B cell (primary cell): ENCODE measurements around the gene ACBD4. TPM values are rescaled to one million over a fixed set of nuclear protein-coding genes. Genes with fewer than 3 reads are reported as not detected.

Source experiments
- ATAC-seq: fragments of 200-7000 bp; cut with Tn5 transposase; one replicate; pipeline ENCODE4 v1.10.0; 2021; ENCODE audit warnings: low read depth, mild to moderate bottlenecking, moderate number of reproducible peaks, moderate library complexity
- CTCF ChIA-PET: fragments of 350-600 bp; sonication (Branson Sonifier 250); formaldehyde crosslinking; loops from one replicate; lab custom pipeline; 2021; ENCODE audit warnings: antibody characterized with exemption, inconsistent platforms; lab: Charles Lee
- POLR2A ChIA-PET: fragments of 350-600 bp; sonication (Branson Sonifier 250); formaldehyde crosslinking; loops from one replicate; lab custom pipeline; 2021; ENCODE audit warnings: antibody characterized with exemption; lab: Charles Lee
- DNase-seq: peaks from one replicate; pipeline ENCODE4 v3.0.0; 2013
- H2AFZ ChIP-seq: 2 replicates; pipeline ENCODE4 v1.6.1; 2012; ENCODE audit warnings: mild to moderate bottlenecking, low read depth, low read length; ENCODE audit not compliant: insufficient read depth, poor library complexity, severe bottlenecking
- H3K27ac ChIP-seq, 2 donors: 1 replicate in 1 of 2; 2 replicates in 1 of 2; pipeline ENCODE4 v1.5.1; 2012 to 2013; ENCODE audit warnings: low read length in 2 of 2, mild to moderate bottlenecking in 2 of 2, moderate library complexity in 1 of 2
- H3K27me3 ChIP-seq, 4 experiments: fragments of 200-600 bp in 1 of 4; sonication (generic) in 1 of 4; replicated peaks in 1 of 4; 1 replicate in 2 of 4; 2 replicates in 2 of 4; pipeline versions ENCODE4 v1.6.1 to v1.7.0; 2013 to 2016; ENCODE audit warnings: low read length in 3 of 4, mild to moderate bottlenecking in 2 of 4, mixed read lengths in 1 of 4, moderate library complexity in 1 of 4; ENCODE audit not compliant: insufficient read depth in 4 of 4, control insufficient read depth in 3 of 4; ENCODE audit errors: control extremely low read depth in 1 of 4
- H3K36me3 ChIP-seq, 2 experiments: replicated peaks in 1 of 2; 1 replicate in 1 of 2; 2 replicates in 1 of 2; pipeline versions ENCODE4 v1.6.1 to v1.7.1; 2013; ENCODE audit warnings: low read length in 1 of 2; ENCODE audit not compliant: insufficient read depth in 2 of 2, control insufficient read depth in 1 of 2; ENCODE audit errors: control extremely low read depth in 1 of 2, extremely low read depth in 1 of 2
- H3K4me1 ChIP-seq, 2 donors: fragments of 200-600 bp in 1 of 2; sonication (generic) in 1 of 2; 1 replicate in 1 of 2; 2 replicates in 1 of 2; pipeline versions ENCODE4 v1.5.1 to v1.6.1; 2013 to 2017; ENCODE audit warnings: low read length in 2 of 2; ENCODE audit not compliant: control insufficient read depth in 2 of 2, insufficient read depth in 2 of 2
- H3K4me2 ChIP-seq: replicated peaks from 2 replicates; pipeline ENCODE3; 2012; ENCODE audit warnings: mild to moderate bottlenecking, low read depth, low read length; ENCODE audit not compliant: poor library complexity, severe bottlenecking
- H3K4me3 ChIP-seq, 5 experiments: fragments of 200-600 bp in 1 of 5; sonication (generic) in 1 of 5; 1 replicate in 3 of 5; 2 replicates in 2 of 5; pipeline versions ENCODE4 v1.5.1 to v1.7.0; 2011 to 2016; ENCODE audit warnings: low read length in 4 of 5, mild to moderate bottlenecking in 4 of 5, low read depth in 2 of 5, control low read depth in 1 of 5, moderate library complexity in 1 of 5; ENCODE audit not compliant: insufficient read depth in 1 of 5; ENCODE audit errors: control extremely low read depth in 1 of 5, extremely low read depth in 1 of 5
- H3K79me2 ChIP-seq: fragments of 200-600 bp; sonication (generic); one replicate; pipeline ENCODE4 v1.6.0; 2016; ENCODE audit warnings: low read length; ENCODE audit not compliant: control insufficient read depth, insufficient read depth
- H3K9ac ChIP-seq: fragments of 200-600 bp; sonication (generic); 2 replicates; pipeline ENCODE4 v1.6.1; 2017; ENCODE audit warnings: mild to moderate bottlenecking, low read length, moderate library complexity
- H3K9me3 ChIP-seq, 3 donors: one replicate each; pipeline versions ENCODE4 v1.6.1 to v1.7.1; 2013; ENCODE audit warnings: low read length in 2 of 3; ENCODE audit not compliant: control insufficient read depth in 2 of 3, insufficient read depth in 1 of 3; ENCODE audit errors: control extremely low read depth in 1 of 3
- H4K20me1 ChIP-seq: 2 replicates; pipeline ENCODE4 v1.6.0; 2012; ENCODE audit warnings: mild to moderate bottlenecking, low read length; ENCODE audit not compliant: insufficient read depth, control insufficient read depth, poor library complexity, severe bottlenecking
- H3K27ac Mint-ChIP-seq: one replicate; pipeline ENCODE4 v1.8.0; 2021; ENCODE audit warnings: mixed read lengths
- H3K27me3 Mint-ChIP-seq: one replicate; pipeline ENCODE4 v1.8.0; 2021; ENCODE audit warnings: mixed read lengths
- H3K4me1 Mint-ChIP-seq: one replicate; pipeline ENCODE4 v1.8.0; 2021; ENCODE audit warnings: mixed read lengths
- H3K4me3 Mint-ChIP-seq: one replicate; pipeline ENCODE4 v1.8.0; 2021; ENCODE audit warnings: mixed read lengths
- H3K9me3 Mint-ChIP-seq: one replicate; pipeline ENCODE4 v1.8.0; 2022; ENCODE audit warnings: mixed read lengths; ENCODE audit not compliant: insufficient read depth
- EZH2 ChIP-seq: IDR thresholded peaks from 2 replicates; pipeline ENCODE4 v1.6.1; 2012; ENCODE audit warnings: borderline replicate concordance, low read depth, mild to moderate bottlenecking, moderate library complexity, low read length; ENCODE audit not compliant: insufficient read depth, poor library complexity, severe bottlenecking
- WGBS: methylation state at CpG from one replicate; pipeline ENCODE4 v1.1.5; 2013; ENCODE audit warnings: missing lambda C conversion rate; ENCODE audit not compliant: insufficient coverage; 5-methylcytosine and 5-hydroxymethylcytosine counted together
- intact Hi-C: fragments of 100-400 bp; cut with micrococcal nuclease; formaldehyde crosslinking; loops from one replicate; pipeline ENCODE4 v1.10.0; 2022
- polyA plus RNA-seq: library from polyadenylated mRNA; depleted of rRNA; stranded (reverse); fragments of >200 nt; gene quantifications from 2 replicates; pipeline ENCODE4 v1.2.3, GENCODE V29; 2012
- total RNA-seq, 2 donors: library from RNA; stranded (reverse); fragments of 120-200 nt in 1 of 2; gene quantifications; 1 replicate in 1 of 2; 2 replicates in 1 of 2; pipeline versions ENCODE4 v1.2.3 to v1.2.4, GENCODE V29; 2013 to 2022
- TF ChIP-seq, protein P1 (sequence below): fragments of 200-600 bp; IDR thresholded peaks from one replicate; pipeline ENCODE4 v1.8.0; 2022; ENCODE audit warnings: antibody characterized with exemption, mild to moderate bottlenecking

ACBD4 gene
- total and polyA plus RNA-seq, 2 donors (not counting 1 experiment from before 2014, with no cell fraction given) = 36.8 to 39.4 TPM

DNA sequence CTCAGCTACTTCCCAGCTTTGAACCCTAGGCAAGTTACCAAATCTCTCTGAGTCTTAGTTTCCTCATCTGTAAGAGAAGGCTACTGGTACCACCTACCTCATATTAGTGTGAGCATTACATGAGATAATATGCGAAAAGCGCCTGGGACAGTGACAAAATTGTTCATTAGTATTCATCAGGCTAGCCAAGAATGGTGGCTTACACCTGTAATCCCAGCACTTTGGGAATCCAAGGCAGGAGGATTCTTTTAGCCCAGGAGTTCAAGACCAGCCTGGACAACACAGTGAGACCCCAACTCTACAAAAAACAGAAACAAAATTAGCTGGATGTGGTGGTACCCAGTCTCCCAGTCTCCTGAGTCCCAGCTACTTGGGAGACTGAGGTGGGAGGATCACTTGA is 6.5 kb upstream of the ACBD4 start:
- intact Hi-C loops = no loop called here
- no peak for DNase-seq
- Histone ChIP-seq H3K79me2 (no peaks in the 10 kb centered on the region), H2AFZ (no peak overlapping the region), H3K9ac (no peak overlapping the region), H3K9me3 (no peaks in the 10 kb centered on the region), H3K36me3 (no peaks in the 10 kb centered on the region), H3K4me2 (no peak overlapping the region), H3K4me3 (no peak overlapping the region), H3K27me3 (peaks cover 0 to 10% (median 2%) of the 10 kb centered on the region in 4 experiments), H3K27ac (no peak overlapping the region), H3K4me1 (peaks cover 7 to 8% of the 10 kb centered on the region in 2 donors), H4K20me1 (no peaks in the 10 kb centered on the region)
- no peak for ATAC-seq
- ChIA-PET POLR2A (no interaction called here), CTCF (interaction anchor here (0.6 kb wide), 1 partner anchor 33 kb away, joined by 3 read pairs; no protein-coding TSS in a partner anchor)
- Mint-ChIP-seq H3K27ac (no peak overlapping the region), H3K4me3 (no peak overlapping the region), H3K4me1 (peaks cover 5% of the 10 kb centered on the region), H3K9me3 (no peaks in the 10 kb centered on the region), H3K27me3 (peaks cover 4% of the 10 kb centered on the region)
- 100% methylated on average over 2 of the region's 2 CpGs for WGBS
- TF ChIP-seq, protein P1, sequence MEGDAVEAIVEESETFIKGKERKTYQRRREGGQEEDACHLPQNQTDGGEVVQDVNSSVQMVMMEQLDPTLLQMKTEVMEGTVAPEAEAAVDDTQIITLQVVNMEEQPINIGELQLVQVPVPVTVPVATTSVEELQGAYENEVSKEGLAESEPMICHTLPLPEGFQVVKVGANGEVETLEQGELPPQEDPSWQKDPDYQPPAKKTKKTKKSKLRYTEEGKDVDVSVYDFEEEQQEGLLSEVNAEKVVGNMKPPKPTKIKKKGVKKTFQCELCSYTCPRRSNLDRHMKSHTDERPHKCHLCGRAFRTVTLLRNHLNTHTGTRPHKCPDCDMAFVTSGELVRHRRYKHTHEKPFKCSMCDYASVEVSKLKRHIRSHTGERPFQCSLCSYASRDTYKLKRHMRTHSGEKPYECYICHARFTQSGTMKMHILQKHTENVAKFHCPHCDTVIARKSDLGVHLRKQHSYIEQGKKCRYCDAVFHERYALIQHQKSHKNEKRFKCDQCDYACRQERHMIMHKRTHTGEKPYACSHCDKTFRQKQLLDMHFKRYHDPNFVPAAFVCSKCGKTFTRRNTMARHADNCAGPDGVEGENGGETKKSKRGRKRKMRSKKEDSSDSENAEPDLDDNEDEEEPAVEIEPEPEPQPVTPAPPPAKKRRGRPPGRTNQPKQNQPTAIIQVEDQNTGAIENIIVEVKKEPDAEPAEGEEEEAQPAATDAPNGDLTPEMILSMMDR = no peak
- no peak for TF ChIP-seq EZH2

DNA sequence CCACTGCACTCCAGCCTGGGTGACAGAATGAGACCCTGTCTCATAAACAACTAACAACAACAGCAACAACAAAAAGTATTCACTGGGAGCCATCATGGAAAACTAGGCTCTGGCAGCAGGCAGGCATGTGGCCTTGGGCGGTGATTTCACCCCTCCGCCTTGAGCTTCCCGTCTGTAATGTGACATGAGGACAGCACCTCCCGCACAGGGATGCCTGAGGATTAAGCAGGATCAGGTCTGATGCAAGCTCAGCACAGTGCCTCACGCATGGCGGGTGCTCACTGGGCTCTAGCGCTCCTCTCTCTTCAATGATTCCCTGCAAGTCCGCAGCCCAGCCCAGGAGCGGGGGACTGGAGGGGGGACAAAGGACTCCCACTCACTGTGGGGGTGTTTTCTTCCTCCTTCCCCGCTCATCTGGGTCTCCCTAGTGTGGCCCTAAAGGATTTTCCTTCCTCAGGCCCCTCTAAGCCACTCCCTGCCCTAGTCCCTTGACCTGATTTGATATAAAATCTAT is 6.0 kb upstream of the ACBD4 start:
- H3K4me3 Mint-ChIP-seq = no peak overlapping the region
- Histone ChIP-seq H3K9ac (no peak overlapping the region), H3K4me3 (no peak overlapping the region), H3K36me3 (no peaks in the 10 kb centered on the region), H3K27ac (no peak overlapping the region), H2AFZ (no peak overlapping the region), H3K9me3 (no peaks in the 10 kb centered on the region), H3K27me3 (peaks cover 0 to 10% (median 2%) of the 10 kb centered on the region in 4 experiments), H3K79me2 (no peaks in the 10 kb centered on the region), H4K20me1 (no peaks in the 10 kb centered on the region), H3K4me1 (peaks cover 7 to 8% of the 10 kb centered on the region in 2 donors), H3K4me2 (no peak overlapping the region)
- H3K27ac Mint-ChIP-seq = no peak overlapping the region
- peaks cover 4% of the 10 kb centered on the region for H3K27me3 Mint-ChIP-seq
- intact Hi-C loops = no loop called here
- TF ChIP-seq, protein P1 = no peak
- TF ChIP-seq EZH2 = no peak
- WGBS = 100% methylated on average over 4 of the region's 10 CpGs
- H3K4me1 Mint-ChIP-seq = peaks cover 5% of the 10 kb centered on the region
- H3K9me3 Mint-ChIP-seq = no peaks in the 10 kb centered on the region
- no peak for ATAC-seq
- CTCF ChIA-PET = interaction anchor here (0.8 kb wide), 1 partner anchor 13 kb away, joined by 4 read pairs; no protein-coding TSS in a partner anchor
- POLR2A ChIA-PET = interaction anchor here (0.8 kb wide), 1 partner anchor 21 kb away, joined by 4 read pairs; no protein-coding TSS in a partner anchor
- DNase-seq = no peak
